Left lobe of liver (tissue), 2 donors: ENCODE results near the gene GPR158. TPM values are rescaled to one million over a fixed set of nuclear protein-coding genes. Genes with fewer than 3 reads are reported as not detected.
"Not testable (repeated sequence)": the region's sequence is repeated elsewhere in the genome, so short reads cannot be mapped to it uniquely, and the experiment has no call there.

Experiments used
- ATAC-seq: fragments of 200-7000 bp; cut with Tn5 transposase; one replicate; pipeline ENCODE4 v1.9.1; 2020; ENCODE audit warnings: mild to moderate bottlenecking, moderate library complexity
- DNase-seq: peaks from one replicate; pipeline ENCODE4 v3.0.0-alpha.2; 2020; ENCODE audit warnings: low spot score
- total RNA-seq: library from RNA; stranded (reverse); gene quantifications from one replicate; pipeline ENCODE4 v1.2.1, GENCODE V29; 2021
- donor health status: DM: no; HTN: no; CAD: no; lungs with moderate emphysema.
- donor health status: DM: no; HTN: yes; CAD: no.

GPR158 gene
- total RNA-seq, 1 donor from 2014 or later: not detected

DNA sequence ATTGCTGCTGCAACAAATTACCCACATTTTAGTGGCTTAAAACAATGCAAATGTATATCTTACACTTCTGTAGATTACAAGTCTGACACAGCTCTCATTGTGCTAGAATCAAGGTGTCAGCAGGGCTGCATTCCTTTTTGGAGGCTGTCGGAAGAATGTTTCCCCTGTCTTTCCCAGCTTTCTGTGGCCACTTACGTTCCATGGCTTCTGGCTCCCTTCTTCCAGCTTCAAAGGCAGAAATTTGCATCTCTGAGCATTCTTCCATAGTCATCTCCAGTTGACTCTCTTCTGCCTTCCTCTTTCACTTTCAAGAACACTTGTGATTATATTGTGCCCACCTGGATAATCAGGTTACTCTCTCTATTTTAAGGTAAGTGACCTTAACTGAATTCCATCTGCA is 125.3 kb downstream of the GPR158 start:
- no peak for DNase-seq
- ATAC-seq: no peak

DNA sequence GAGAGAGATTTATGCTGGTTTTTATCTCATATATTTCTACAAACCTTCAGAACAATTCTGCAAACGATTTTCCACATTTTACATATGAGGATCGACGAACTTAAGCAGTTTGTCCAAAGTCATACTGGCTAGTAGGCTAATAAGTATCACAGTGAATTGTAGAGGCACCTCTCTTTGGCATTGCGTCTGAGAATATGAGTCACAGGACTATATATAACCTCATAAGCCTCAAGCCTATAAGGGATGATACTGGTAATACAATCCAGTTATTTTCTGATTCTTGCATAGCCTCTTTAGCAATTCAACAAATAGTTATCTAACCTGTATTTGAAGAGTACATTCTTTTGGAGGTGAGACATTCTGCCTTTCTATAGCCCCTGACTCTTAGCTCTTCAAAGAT is 129.8 kb downstream of the GPR158 start:
- no peak for DNase-seq
- no peak for ATAC-seq

DNA sequence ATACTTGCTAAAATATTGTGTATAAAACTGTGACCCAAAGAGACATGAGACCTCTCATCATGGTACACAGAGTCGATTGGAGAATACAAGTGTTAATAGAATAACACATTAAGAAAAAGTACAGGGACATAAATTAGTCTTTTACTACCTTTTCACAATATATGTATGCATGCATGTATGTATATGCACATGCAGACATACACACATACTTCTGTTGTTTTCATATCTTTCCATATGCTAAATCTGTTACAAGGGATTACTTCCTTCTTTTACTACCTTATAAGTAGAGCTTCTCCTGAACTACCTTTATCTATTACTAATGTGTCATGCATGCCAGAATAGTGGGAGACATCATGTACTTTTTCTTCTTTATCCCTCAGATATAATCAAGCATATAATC is 131.6 kb downstream of the GPR158 start:
- no peak for ATAC-seq
- no peak for DNase-seq

DNA sequence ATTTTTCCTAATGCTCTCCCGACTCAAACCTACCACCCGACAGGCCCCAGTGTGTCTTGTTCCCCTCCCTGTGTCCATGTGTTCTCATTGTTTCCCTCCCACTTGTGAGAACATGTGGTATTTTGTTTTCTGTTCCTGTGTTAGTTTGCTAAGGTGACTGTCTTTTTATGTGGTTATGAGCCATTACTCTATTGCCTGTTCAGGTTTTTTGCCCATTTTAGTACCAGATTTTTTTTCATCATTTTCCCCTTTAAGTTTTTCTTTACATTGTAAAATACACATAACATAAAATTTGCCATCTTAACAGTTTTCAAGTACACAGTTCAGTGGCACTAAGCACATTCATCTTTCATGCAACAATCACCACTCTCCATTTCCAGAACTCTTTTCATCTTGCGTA is 133.5 kb downstream of the GPR158 start:
- DNase-seq (no peak), ATAC-seq (no peak)

DNA sequence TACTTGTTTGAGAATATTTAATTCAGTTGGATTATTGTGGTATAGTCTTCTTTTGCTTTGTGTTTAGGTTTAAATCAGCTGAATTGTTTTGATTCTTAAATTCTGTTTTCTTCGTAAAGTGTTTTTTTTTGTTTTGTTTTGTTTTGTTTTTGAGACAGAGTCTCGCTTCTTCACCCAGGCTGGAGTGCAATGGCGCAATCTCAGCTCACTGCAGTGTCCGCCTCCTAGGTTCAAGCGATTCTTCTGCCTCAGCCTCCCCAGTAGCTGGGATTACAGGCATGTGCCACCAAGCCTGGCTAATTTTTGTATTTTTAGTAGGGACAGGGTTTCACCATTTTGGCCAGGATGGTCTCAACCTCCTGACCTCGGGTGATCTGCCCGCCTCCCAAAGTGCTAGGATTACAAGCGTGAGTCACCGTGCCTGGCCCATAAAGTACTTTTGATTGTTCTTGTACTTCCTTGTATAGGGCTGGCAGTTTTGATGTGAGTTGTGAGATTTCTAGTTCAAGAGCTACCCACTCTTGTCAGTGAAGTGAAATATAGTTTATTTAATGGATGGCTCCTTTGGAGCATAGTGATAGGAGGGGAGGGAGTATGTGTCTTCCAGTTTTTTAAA is 142.9 kb downstream of the GPR158 start:
- not testable (repeated sequence) for ATAC-seq, DNase-seq

DNA sequence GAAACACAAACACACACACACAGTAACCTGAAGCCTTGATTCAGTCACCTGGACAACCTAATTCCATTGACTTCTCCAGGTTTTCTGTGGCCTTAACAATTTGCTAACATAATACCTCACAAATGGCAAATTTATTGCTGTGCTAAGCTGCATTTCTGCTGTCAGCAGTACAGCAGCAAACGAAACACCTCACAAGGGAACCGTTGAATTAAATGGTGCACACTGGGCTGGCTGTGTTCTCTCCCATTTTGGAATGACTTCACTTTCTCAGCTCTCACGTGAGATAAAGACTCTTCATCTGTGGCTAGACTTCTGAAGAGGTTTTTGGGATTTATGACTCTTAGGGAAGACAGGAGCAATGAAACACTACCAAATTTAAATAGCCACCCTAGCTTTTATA is 152.5 kb downstream of the GPR158 start:
- ATAC-seq: no peak
- DNase-seq: no peak

DNA sequence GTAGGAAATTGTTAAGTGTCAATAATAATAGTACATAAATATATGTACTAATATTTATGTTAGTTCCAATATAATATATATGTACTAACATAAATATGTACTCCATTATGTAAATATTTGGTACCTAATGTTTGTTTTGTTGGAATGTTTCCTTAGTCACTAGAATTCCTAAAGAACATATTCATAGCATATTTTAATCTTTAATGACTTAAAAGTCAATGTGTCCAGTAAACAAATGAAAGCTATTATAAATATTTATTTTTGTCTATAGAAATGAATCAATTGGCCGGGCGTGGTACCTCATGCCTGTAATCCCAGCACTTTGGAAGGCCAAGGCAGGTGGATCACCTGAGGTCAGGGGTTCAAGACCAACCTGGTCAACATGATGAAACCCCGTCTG is 153.6 kb downstream of the GPR158 start:
- ATAC-seq (no peak), DNase-seq (no peak)

DNA sequence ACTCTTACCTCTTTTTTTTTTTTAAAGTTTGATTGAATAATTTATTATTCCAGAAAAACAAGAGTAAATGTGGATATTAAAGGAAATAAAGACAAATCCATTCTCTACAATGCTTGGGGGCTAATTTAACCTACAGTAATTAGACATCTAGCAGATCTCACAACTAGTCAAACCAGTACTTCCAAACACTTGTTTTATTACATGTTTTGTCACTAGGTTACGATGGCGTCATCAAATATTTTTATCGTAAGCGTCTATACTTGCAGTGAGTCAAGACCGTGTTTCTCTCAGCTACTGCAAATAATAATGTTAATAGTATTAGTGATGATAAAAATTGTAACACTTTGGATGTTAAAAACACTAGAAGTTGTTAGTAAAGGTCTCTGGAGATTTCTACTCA is 154.8 kb downstream of the GPR158 start:
- ATAC-seq, DNase-seq: not testable (repeated sequence)

DNA sequence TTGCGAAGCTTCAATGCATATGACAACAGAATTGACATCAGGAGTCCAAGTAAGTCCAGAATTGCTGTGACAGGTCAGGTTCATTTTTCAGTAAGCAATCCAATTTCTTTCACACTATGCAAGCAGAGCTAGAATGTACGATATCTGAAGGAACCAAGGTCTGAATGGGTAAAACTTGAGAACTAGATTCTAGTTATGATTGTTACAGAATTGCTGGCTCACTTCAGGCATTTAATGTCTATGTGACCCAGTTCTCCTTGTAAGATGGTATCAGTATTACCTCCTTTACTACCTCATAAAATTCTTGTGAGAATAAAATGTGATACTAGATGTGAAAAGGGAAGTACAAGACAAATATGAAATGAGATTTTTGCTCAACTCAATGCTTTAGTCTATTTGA is 159.6 kb downstream of the GPR158 start:
- DNase-seq: no peak
- no peak for ATAC-seq

DNA sequence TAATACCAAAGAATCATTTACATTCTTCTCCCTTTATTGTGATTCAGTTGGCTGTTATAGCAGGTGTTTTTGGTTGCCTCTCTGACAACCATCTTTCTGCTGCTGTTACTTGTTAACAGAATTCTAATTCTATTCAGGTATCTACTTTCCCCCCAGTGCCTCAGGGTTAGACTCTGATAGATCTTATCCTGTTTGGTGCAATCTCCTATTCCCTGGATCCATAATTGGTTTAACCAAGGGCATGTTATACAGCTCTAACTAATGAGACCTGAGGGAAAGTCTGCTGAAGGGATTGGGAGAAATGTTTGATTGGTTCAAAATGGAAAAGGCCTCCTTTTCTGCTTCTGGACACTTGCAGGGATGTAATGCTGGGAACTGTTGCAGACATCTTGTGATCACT is 161.5 kb downstream of the GPR158 start:
- ATAC-seq: no peak
- DNase-seq: no peak

DNA sequence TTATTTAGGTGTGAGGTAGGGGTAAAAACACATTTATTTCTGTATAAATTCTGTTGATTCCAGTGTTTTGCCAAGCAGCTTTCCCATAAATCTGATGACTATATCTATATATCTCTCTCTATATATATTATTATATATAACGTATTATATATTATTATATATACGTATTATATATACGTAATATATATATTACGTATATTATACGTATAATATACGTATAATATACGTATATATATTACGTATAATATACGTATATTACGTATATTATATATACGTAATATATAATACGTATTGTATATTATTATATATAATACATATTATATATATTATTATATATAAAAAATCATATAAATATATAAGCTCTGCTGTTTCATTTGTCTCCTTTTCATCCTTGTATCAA is 163.5 kb downstream of the GPR158 start:
- ATAC-seq: no peak
- no peak for DNase-seq

DNA sequence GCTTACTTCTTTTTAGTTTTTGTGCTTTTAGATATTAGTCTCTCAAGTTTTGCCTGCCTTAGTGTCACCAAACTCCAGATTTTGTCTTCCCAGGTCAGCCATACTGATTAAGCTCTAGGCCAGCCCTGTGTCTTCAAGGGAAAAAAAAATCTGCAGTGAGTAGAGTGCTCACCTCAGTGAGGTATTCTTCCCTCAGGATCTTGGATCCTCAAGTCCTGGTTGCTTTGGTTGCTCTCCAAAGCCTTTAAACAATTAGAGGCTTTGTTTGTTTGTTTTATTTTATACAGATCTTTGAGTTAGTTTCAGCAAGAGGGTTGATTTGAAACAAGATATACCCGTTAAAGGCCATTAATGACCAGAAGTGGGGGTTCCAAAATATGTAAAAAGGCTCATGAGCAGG is 165.2 kb downstream of the GPR158 start:
- ATAC-seq: no peak
- no peak for DNase-seq

DNA sequence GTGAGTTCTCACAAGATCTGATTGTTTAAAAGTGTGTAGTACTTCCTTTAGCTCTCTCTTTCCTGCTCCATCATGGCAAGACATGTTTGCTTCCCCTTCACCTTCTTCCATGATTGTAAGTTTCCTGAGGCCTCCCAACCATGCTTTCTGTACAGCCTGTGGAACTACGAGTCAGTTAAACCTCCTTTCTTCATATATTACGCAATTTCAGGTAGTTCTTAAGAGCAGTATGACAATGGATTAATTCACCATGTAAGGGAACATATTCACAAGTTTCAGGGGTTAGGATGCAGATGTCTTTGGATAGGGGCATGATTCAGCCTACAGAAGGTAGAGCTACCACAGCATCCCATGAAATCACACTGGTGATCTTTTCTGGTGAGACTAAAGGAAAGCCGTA is 174.7 kb downstream of the GPR158 start:
- DNase-seq: no peak
- no peak for ATAC-seq

DNA sequence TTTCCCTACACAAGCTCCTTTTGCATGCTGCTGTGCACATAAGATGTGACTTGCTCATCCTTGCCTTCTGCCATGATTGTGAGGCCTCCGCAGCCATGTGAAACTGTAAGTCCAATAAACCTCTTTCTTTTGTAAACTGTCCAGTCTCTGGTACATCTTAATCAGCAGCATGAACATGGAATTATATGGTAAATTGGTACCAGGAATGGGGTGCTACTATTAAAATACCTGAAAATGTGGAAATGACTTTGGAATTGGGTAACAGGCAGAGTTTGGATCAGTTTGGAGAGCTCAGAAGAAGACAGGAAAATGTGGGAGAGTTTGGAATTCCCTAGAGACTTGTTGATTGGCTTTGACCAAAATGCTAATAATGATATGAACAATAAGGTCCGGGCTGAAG is 181.8 kb downstream of the GPR158 start:
- no peak for ATAC-seq
- no peak for DNase-seq

DNA sequence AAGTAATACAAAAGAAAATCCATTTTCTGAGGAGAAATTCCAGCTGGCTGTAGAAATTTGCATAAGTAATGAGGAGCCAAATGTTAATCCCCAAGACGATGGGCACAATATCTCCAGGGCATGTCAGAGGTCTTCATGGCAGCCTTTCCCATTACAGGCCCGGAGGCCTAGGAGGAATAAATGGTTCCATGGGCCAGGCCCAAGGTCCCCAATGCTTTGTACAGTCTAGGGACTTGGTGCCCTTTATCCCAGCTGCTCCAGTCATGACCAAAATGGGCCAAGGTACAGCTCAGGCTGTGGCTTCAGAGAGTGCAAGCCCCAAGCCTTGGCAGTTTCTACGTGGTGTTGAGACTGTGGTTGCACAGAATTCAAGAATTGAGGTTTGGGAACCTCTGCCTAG is 182.5 kb downstream of the GPR158 start:
- ATAC-seq (no peak), DNase-seq (no peak)

DNA sequence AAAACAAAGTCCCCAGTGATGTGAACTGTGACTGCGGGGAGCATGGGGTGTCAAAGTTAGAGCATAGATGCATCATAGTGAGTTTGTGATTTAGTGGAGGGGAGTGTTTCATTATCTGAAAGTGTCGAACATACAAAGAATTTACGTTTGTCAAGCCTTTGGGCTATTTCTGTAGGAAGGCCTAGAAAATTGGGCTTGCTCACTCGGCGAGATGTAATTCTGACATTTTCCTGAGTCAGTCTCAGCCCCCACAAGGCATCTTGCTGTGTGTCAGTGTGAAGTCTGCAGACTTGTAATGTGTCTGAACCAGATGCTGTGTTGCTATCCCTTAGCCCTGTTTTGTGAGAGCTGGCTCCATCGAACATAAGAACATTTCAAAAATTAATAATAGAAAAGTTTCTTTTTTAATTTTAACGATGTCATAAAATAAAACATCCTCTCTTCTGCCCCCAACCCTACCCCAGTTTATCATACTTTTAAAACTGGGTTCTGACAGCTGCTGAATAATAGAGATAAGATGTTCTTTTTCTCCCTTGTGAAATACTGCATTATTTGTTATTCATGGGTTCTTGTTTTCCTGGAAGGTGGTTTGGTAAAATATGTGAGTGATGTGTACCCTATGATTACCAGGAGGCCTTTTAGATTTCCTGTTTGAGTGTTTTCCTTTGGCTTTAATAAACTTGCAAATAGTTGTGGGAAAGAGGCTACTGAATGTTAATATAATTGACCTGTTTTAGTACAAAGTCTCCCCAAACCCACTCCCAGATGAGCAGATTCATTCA is 207.4 kb downstream of the GPR158 start:
- DNase-seq (no peak), ATAC-seq (no peak)

DNA sequence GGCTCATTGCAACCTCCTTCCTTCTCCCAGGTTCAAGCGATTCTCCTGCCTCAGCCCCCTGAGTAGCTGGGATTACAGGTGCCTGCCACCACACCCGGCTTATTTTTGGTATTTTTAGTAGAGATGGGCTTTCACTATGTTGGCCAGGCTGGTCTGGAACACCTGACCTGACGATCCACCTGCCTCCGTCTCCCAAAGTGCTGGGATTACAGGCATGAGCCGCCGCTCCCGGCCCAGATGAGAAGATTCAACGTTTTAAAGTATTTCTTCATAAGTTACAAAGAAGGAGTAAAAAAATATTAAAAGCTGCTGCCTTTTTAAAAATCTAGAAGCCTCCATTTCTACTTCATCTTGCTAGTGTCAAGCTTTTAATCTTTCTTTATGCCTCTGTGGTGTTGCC is 208.1 kb downstream of the GPR158 start:
- DNase-seq, ATAC-seq: not testable (repeated sequence)

DNA sequence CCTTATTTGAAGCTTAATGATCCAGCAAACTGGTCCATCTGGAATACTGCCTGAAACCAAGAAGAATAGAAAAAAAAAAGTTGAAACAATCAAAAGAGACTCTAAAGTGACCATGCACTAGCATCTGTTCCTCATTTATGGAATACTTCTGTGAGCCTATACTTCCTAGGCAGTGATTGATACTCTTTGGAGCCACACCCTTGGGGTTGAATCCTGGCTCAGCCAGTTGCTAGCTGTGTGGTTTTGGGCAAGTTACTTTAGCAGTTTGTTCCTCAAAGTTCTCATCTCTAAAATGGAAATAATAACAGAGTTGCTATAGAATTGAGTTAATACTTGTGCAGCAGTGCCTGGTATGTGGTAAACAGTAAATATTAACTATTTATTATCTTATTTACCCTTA is 208.9 kb downstream of the GPR158 start:
- ATAC-seq (no peak), DNase-seq (no peak)

DNA sequence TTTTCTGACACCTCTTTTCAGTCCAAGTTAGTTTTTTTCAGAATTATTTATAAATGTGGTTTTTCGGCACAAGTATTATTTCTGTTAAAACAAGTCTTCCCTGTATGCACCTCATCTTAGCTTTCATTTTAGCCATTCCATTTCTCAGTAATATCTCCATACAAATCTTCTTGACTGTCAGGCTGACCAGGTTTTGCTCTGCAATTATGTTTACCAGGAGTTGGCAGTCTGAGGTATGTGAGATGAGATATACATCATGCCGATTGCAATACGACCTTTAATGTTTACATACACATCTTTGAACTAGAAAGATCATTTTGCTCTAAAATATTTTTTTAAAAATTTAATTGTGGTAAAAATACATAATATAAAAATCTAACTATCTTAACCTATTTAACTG is 209.8 kb downstream of the GPR158 start:
- no peak for ATAC-seq
- no peak for DNase-seq

DNA sequence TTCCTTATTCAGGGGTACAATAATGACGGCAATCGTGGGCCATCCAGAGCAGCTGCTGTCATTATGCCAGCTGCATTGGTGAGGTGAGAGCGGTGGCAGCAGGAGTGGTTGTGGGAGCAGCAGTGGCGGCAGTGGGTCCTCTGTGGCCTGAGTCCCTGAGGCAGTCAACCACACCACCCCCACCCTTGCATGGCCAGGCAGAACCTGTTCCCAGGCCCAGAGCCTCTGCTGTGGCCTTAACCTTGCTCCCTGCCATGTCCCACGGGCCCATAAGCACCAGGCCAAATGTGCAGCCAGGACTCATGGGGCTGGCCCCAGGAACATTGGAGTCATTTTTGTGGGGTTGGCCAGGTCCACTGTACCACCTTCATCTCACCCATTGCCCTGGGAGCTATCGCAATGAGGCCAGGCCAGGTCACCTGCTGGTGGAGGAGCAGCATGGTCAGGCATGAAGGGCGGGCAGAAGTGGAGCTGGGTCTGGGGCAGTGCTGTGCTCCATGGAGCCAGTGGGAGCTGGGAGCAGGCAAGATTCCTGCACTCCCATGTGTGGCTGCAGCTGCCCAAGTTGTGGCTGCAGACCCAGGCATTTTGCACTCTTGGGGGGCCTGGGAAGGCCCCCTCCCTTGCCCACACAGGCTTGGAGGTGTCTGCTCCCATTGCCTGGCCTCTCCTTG is 213.5 kb downstream of the GPR158 start:
- no peak for DNase-seq

DNA sequence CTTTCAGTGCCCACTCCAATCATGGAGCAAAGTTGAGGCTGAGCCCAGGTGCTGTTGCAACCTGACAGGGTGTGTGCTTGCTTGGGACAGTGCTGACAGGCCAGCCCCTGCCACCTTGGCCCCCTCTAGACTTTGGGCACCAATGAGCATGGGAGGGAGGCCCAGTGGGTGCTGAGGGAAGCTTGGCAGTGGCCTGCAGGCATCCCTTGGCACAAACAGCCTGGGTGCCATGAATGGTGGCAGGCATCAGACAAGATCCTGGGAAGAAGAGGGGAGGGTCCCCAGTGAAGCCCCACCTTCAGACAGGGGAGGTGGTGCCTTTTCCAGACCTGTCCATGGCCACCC is 214.0 kb downstream of the GPR158 start:
- no peak for DNase-seq
- no peak for ATAC-seq

More for the DNA sequence above, 213.5 kb downstream of the GPR158 start:
- no peak for ATAC-seq

DNA sequence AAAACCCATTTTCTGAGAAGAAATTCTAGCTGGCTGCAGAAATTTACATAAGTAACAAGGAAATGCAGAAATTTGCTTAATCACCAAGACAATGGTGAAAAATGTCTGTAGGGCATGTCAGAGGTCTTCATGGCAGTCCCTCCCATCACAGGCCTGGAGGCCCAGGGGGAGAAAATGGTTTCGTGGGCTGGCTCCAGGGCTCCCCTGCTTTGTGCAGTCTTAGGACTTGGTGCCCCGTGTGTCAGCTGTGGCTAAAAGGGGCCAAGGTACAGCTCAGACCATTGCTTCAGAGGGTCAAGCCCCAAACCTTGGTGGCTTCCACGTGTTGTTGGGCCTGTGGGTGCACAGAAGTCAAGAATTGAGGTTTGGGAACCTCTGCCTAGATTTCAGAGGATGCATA is 215.9 kb downstream of the GPR158 start:
- no peak for ATAC-seq
- DNase-seq: no peak
